ENCODE measurements around the gene SLC39A11.
"Not testable (repeated sequence)": the region's sequence is repeated elsewhere in the genome, so short reads cannot be mapped to it uniquely, and the experiment has no call there.

Gene SLC39A11

GRCh38 chr17:72858826-72859495 is 233.5 kb downstream of the SLC39A11 start:
- no peak for DNase-seq

- DNase-seq = no peak
These were observed 238.8 kb downstream of the SLC39A11 start for GRCh38 chr17:72853440-72854415.

GRCh38 chr17:72852277-72852938 is 240.1 kb downstream of the SLC39A11 start:
- no peak for DNase-seq

- DNase-seq = no peak
These were observed 241.9 kb downstream of the SLC39A11 start for GRCh38 chr17:72850410-72851118.

- DNase-seq = no peak
These were observed 246.1 kb downstream of the SLC39A11 start for GRCh38 chr17:72846399-72846798.

- no peak for DNase-seq
These were observed 248.9 kb downstream of the SLC39A11 start for GRCh38 chr17:72843591-72843990.

GRCh38 chr17:72840019-72840418 is 252.5 kb downstream of the SLC39A11 start:
- no peak for DNase-seq

- DNase-seq = no peak
These were observed 253.3 kb downstream of the SLC39A11 start for GRCh38 chr17:72839131-72839725.

- DNase-seq = no peak
These were observed 253.9 kb downstream of the SLC39A11 start for GRCh38 chr17:72838581-72838980.

GRCh38 chr17:72838068-72838467 is 254.4 kb downstream of the SLC39A11 start:
- DNase-seq = no peak

GRCh38 chr17:72837335-72837734 is 255.2 kb downstream of the SLC39A11 start:
- no peak for DNase-seq

- no peak for DNase-seq
These were observed 259.2 kb downstream of the SLC39A11 start for GRCh38 chr17:72833128-72833765.

- DNase-seq = no peak
These were observed 260.2 kb downstream of the SLC39A11 start for GRCh38 chr17:72832306-72832705.

GRCh38 chr17:72829883-72830282 is 262.6 kb downstream of the SLC39A11 start:
- no peak for DNase-seq

GRCh38 chr17:72826602-72827001 is 265.9 kb downstream of the SLC39A11 start:
- DNase-seq = no peak

- not testable (repeated sequence) for DNase-seq
These were observed 266.4 kb downstream of the SLC39A11 start for GRCh38 chr17:72826059-72826458.

- no peak for DNase-seq
These were observed 267.3 kb downstream of the SLC39A11 start for GRCh38 chr17:72825218-72825617.

- DNase-seq = not testable (repeated sequence)
These were observed 268.2 kb downstream of the SLC39A11 start for GRCh38 chr17:72824267-72824666.

- no peak for DNase-seq
These were observed 270.0 kb downstream of the SLC39A11 start for GRCh38 chr17:72822358-72823023.

GRCh38 chr17:72816406-72816805 is 276.1 kb downstream of the SLC39A11 start:
- DNase-seq = no peak

GRCh38 chr17:72813481-72813880 is 279.0 kb downstream of the SLC39A11 start:
- no peak for DNase-seq
